Stimulated activated CD4-positive, alpha-beta T cell treated with anti-CD3 and anti-CD28 coated beads, TNF-alpha, amount 100 ng/mL, for 48 hours (primary cell): ENCODE results near the gene ACER2.
"Not testable (repeated sequence)": the region's sequence is repeated elsewhere in the genome, so short reads cannot be mapped to it uniquely, and the experiment has no call there.

Experiments
- DNase-seq, 3 donors: peaks; one replicate each; pipeline ENCODE4 v3.0.0-alpha.2; 2020; ENCODE audit warnings: low read depth in 3 of 3

Gene ACER2

DNA sequence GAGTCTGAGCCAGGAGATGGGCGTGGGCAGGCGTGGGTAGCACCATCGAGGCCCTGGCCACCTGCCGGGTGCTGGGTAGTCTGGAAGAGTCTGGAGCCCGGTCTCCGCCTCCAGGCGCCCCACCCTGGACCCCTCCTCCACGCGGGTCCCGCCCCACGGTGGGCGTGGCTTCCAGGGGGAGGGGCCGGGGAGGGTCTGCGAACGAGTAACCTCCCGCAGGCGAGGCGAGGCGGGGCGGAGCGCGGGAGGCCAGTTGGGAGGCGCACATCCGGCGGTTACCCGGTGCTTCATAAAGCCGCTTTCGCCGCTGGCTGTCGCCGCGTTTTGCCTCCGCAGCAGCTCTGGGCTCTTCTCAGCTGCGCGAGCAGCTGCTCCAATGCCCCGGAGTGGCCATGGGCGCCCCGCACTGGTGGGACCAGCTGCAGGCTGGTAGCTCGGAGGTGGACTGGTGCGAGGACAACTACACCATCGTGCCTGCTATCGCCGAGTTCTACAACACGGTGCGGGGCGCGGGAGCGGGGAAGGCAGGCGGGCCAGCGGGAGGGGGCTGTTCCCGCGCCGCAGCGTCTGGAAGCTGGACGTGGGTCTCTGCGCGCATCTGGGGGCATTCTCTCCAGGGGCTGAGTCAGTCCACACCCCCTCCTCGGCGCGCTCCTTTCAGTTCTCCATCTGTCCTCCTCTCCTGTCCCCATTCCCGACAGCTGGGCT lies at the start of gene ACER2:
ACER2 (plus strand) TSS at position 317 of the 708 bp plus-strand sequence; CDS start at position 393, 76 bp downstream.
- DNase-seq = peak; percentile 86 to 92 (median 91)

GRCh38 chr9:19369107-19369506 lies 39.7 kb upstream of the ACER2 start:
- DNase-seq = no peak

DNA sequence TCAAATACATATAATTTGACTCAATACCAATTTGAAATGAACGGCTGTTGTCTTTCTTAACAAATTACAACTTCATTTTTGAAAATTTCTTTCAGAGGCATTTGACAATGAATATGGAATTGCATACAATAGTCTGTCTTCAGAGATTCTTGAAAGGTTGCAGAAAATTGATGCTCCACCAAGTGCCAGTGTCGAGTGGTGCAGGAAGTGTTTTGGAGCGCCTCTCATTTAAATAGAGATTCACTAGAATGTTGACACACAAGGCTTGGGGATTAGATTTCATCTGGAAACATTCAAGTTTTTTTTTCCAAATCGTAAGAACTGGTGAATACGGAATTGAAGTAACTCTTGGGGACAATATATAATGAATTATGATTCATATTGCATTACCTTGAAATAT lies 36.9 kb upstream of the ACER2 start:
- no peak for DNase-seq

DNA sequence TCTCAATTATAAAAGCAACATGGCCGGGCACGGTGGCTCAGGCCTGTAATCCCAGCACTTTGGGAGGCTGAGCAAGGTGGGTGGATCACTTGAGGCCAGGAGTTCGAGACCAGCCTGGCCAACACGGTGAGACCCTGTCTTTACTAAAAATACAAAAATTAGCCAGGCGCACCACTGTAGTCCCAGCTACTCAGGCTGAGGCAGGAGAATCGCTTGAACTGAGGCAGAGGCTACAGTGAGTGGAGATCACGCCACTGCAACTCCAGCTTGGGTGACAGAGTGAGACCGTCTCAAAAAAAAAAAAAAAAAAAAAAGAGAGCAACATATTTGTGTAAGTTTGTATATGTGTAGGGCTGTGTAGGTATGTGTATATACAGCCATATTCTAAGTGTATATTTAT lies 36.2 kb upstream of the ACER2 start:
- no peak for DNase-seq

DNA sequence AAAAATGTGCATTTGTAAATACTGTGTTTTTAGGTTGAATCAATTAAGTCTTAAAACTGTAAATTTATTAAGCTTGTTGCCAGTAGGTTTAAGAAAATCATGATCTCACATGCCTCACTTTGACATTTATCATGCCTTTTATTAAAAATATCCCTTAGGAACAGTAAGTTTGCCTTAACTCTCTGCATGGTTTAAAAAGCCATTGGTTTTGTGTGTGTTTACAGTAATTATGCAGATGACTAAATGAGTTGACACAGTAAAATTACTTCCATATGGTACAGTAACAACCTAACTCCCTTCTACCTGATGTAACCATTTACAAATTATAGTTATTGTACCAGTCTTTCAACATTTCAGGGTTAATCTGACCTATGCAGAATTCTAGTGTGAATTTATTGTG lies 35.3 kb upstream of the ACER2 start:
- DNase-seq = no peak

DNA sequence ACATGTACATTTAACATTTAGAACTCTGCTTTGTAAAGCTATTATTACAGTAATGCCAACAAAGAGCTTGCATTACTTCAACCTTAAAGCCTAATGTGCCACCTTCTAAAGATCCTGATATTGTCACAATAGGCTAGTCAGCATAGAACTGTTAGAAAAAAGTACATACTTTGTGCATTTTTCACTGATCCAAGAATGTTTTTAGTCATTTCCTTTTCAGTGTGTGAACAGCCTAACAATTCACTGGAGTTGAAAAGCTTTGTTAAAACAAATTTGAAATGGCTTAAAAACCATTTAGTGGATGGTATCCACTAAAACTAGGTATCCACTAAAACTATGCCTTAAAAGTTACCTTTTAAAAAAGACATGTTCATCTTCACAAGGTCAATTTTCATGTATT lies 33.3 kb upstream of the ACER2 start:
- DNase-seq = no peak

DNA sequence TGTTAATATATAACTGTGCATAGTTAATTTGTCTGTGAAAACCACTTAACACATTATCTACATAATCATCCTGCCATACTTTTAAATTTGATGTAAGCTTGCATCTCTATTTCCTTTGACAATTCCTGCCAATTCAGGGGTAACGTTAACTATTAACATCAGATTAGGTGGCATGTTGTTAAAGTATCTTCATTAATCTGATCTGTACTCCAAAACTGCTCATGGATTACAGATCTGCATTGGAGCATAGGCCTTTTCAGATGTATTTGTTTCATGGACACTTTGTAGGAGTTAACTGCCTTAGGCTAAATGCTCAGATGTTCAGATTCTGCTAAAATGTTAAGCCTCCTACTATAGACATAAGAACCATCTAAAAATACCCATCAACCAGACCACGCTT lies 31.9 kb upstream of the ACER2 start:
- no peak for DNase-seq

GRCh38 chr9:19378164-19378563 lies 30.6 kb upstream of the ACER2 start:
- no peak for DNase-seq

DNA sequence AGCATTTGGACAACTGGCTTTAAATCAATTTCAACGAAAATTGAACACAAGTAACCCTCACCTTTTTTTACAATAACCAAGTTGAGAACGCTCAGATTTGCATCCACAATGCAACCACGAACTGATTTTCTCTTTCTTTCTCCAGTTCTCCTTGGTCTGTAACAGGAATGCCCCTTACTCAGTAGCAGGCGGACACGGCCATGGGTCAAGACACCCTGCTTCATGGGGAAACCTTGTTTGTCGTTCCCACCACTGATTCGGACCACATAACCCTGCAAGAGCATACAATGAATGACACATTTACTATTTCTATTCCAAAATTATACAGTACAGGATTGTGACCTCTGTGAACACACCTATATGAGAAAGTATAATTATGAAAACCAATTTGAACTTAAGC lies 30.2 kb upstream of the ACER2 start:
- DNase-seq = no peak

- DNase-seq = no peak
These were observed 29.5 kb upstream of the ACER2 start for GRCh38 chr9:19379283-19379682.

- peak in 1 of 3 donors; percentile 18 for DNase-seq
These were observed 29.1 kb upstream of the ACER2 start for GRCh38 chr9:19379697-19380046.

GRCh38 chr9:19380826-19381075 lies 28.1 kb upstream of the ACER2 start:
- no peak for DNase-seq

DNA sequence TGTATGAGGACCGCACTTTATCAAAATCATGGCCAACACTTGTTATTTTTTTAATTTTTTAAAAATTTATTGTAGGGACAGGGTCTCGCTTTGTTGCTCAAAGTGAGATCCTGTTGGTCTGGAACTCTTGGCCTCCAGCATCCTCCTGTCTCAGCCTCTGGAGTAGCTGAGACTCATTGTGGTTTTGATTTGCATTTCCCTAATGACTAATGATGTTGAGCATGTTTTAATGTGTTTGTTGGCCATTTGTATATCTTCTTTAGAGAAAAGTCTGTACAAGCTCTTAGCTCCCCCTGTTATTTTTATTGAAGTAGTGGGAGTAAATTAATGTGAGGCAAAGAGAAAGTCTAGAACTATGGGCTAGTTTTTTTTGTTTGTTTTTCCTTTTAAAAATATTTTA lies 27.2 kb upstream of the ACER2 start:
- DNase-seq = no peak

GRCh38 chr9:19385212-19385611 lies 23.6 kb upstream of the ACER2 start:
- not testable (repeated sequence) for DNase-seq

- no peak for DNase-seq
These were observed 22.9 kb upstream of the ACER2 start for GRCh38 chr9:19385786-19386501.

- DNase-seq = no peak
These were observed 22.2 kb upstream of the ACER2 start for GRCh38 chr9:19386502-19387044.

DNA sequence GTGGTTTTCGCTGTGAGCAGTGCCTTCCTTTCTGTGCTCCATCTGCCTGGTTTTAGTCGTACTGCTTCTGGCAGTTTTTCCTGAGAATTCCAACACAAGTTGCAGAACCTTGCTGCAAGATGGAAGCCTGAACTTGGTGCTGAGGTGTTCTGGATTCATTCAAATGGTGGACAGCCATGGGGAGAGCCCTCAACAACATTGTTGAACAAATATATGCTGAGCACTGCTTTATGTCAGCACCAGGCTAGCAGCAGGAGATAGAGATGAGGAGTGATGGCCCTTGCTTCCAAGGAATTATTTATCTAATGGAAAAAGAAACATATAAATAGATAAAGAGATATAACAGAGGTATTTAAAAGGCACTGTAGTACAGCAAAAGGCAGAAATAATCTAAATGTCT lies 21.5 kb upstream of the ACER2 start:
- no peak for DNase-seq

DNA sequence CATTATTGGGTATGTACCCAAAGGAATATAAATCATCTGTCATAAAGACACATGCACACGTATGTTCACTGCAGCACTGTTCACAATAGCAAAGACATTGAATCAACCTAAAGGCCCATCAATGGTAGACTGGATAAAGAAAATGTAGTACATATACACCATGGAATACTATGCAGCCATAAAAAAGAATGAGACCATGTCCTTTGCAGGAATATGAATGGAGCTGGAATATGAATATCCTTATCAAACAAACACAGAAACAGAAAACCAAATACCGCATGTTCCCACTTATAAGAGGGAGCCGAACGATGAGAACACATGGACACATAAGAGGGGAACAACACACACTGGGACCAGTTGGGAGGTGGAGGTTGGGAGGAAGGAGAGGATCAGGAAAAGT lies 19.3 kb upstream of the ACER2 start:
- DNase-seq = not testable (repeated sequence)

DNA sequence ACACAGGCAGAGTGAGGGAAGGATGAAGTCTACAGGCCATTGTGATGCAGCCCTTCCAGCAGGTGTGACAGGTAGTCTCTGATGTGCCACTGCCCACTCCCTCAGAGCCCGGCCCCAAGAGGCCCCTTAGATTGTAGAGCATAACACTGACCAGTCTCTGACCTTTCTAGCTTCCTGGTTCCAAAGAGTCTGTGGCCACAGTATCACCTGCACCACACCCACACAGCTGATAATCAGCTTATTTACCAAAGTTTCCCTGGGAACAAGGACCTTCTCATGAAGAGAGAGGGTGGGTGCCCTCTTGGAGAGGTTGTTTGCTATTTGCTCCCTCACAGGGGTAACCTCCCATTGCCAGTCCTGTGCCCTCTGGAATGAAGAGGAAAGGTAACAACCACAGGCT lies 11.0 kb upstream of the ACER2 start:
- no peak for DNase-seq

GRCh38 chr9:19403231-19403630 lies 5.6 kb upstream of the ACER2 start:
- not testable (repeated sequence) for DNase-seq

- DNase-seq = no peak
These were observed 4.3 kb upstream of the ACER2 start for GRCh38 chr9:19404283-19405075.

DNA sequence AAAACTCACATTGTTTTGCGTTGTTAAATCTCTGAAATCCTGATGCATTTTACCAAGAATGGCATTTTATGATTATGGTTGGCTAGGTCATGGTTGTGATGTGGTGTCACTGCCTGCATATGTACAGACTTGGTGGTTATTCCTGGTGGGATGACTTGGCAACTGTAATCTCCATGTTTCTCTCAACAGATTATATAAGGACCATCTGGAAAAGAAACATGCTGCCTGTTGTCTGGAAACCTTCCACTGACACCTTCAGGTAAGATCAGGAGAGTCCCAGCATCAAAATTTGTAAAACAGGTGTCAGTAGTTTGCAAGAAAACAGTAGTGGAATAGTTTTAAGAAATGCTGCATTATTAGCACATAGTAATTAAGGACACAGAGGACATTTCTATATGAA lies 3.0 kb upstream of the ACER2 start:
- DNase-seq = no peak

DNA sequence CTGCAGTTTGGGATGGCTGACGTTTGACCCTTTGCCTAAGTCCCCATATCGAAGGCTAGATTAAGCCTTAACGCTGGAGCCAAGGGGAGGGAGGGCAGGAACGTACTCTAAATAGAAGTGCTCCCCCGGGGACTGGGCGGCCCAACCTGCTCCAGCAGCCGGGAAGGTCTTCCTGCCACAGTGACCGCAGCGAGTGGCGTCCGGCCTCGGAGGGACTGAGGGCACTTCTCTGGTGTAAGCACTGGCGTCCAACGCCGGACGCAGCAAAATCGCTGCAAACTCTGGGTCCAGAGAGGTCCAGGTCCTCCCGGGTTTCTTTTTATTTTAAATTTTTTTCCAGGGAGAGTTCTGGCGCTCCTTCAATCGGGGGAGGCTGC lies 505 bp upstream of the ACER2 start:
- DNase-seq = no peak
